Measurements from ENCODE around the gene KCNK18.

The KCNK18 gene

GRCh38 chr10:117201826-117202225 lies 4.5 kb downstream of the KCNK18 start:
- no peak for DNase-seq (ENCODE audit: low spot score)
- TF ChIP-seq CTCF (IDR thresholded peaks at IDR 0.05; ENCODE audit: extremely low read depth, insufficient read depth, missing control alignments) = no peak
- in situ Hi-C loops (cut with MboI; ENCODE audit: low pct_unique_long_range_greater_than_20kb, low sequenced_read_pairs, unreplicated experiment) = loop anchor here (25.0 kb wide), 1 partner anchor 235 kb away; no protein-coding TSS in a partner anchor

- DNase-seq (ENCODE audit: low spot score) = no peak
- no peak for TF ChIP-seq CTCF (IDR thresholded peaks at IDR 0.05; ENCODE audit: extremely low read depth, insufficient read depth, missing control alignments)
- in situ Hi-C loops (cut with MboI; ENCODE audit: low pct_unique_long_range_greater_than_20kb, low sequenced_read_pairs, unreplicated experiment) = loop anchor here (25.0 kb wide), 1 partner anchor 233 kb away; no protein-coding TSS in a partner anchor
Observed at GRCh38 chr10:117204316-117204715, 7.0 kb downstream of the KCNK18 start.

- TF ChIP-seq CTCF (IDR thresholded peaks at IDR 0.05; ENCODE audit: extremely low read depth, insufficient read depth, missing control alignments) = no peak
- no peak for DNase-seq (ENCODE audit: low spot score)
- in situ Hi-C loops (cut with MboI; ENCODE audit: low pct_unique_long_range_greater_than_20kb, low sequenced_read_pairs, unreplicated experiment) = loop anchor here (25.0 kb wide), 1 partner anchor 225 kb away; no protein-coding TSS in a partner anchor
Observed at GRCh38 chr10:117212176-117212575, 14.9 kb downstream of the KCNK18 start.

- in situ Hi-C loops (cut with MboI; ENCODE audit: low pct_unique_long_range_greater_than_20kb, low sequenced_read_pairs, unreplicated experiment) = loop anchor here (25.0 kb wide), 1 partner anchor 223 kb away; no protein-coding TSS in a partner anchor
Observed at GRCh38 chr10:117214401-117214800, 17.1 kb downstream of the KCNK18 start.

GRCh38 chr10:117215079-117215478 lies 17.8 kb downstream of the KCNK18 start:
- in situ Hi-C loops (cut with MboI; ENCODE audit: low pct_unique_long_range_greater_than_20kb, low sequenced_read_pairs, unreplicated experiment) = loop anchor here (25.0 kb wide), 1 partner anchor 222 kb away; no protein-coding TSS in a partner anchor
- DNase-seq (ENCODE audit: low spot score) = no peak
- no peak for TF ChIP-seq CTCF (IDR thresholded peaks at IDR 0.05; ENCODE audit: extremely low read depth, insufficient read depth, missing control alignments)

More at GRCh38 chr10:117214401-117214800, 17.1 kb downstream of the KCNK18 start:
- no peak for DNase-seq (ENCODE audit: low spot score)
- TF ChIP-seq CTCF (IDR thresholded peaks at IDR 0.05; ENCODE audit: extremely low read depth, insufficient read depth, missing control alignments) = no peak

GRCh38 chr10:117216028-117216427 lies 18.7 kb downstream of the KCNK18 start:
- no peak for TF ChIP-seq CTCF (IDR thresholded peaks at IDR 0.05; ENCODE audit: extremely low read depth, insufficient read depth, missing control alignments)
- in situ Hi-C loops (cut with MboI; ENCODE audit: low pct_unique_long_range_greater_than_20kb, low sequenced_read_pairs, unreplicated experiment) = loop anchor here (25.0 kb wide), 1 partner anchor 221 kb away; no protein-coding TSS in a partner anchor
- DNase-seq (ENCODE audit: low spot score) = no peak
